H9 (cell line): Measurements from ENCODE around the gene CELF4. TPM values are rescaled to one million over a fixed set of nuclear protein-coding genes. Genes with fewer than 3 reads are reported as not detected.

ENCODE experiments used
- DNase-seq: peaks from one replicate; pipeline ENCODE4 v3.0.0-alpha.2; 2017
- H2AFZ ChIP-seq: one replicate; pipeline ENCODE4 v1.6.1; 2013; ENCODE audit warnings: mild to moderate bottlenecking, low read length, control low read depth, moderate library complexity
- H2AK5ac ChIP-seq: 2 replicates; pipeline ENCODE4 v1.6.1; 2013; ENCODE audit warnings: low read length, control low read depth, mixed read lengths; ENCODE audit not compliant: insufficient read length
- H2BK120ac ChIP-seq: one replicate; pipeline ENCODE4 v1.6.1; 2013; ENCODE audit warnings: low read depth, mild to moderate bottlenecking, low read length, control low read depth, inconsistent platforms; ENCODE audit not compliant: poor library complexity, severe bottlenecking
- H2BK12ac ChIP-seq: 2 replicates; pipeline ENCODE4 v1.6.1; 2013; ENCODE audit warnings: low read length, control low read depth, mixed read lengths, low read depth; ENCODE audit not compliant: insufficient read length
- H2BK15ac ChIP-seq: 2 replicates; pipeline ENCODE4 v1.6.1; 2013; ENCODE audit warnings: low read depth, low read length, control low read depth
- H2BK20ac ChIP-seq: one replicate; pipeline ENCODE4 v1.6.1; 2013; ENCODE audit warnings: low read depth, mild to moderate bottlenecking, low read length, control low read depth, inconsistent platforms; ENCODE audit not compliant: poor library complexity, severe bottlenecking
- H2BK5ac ChIP-seq: 2 replicates; pipeline ENCODE4 v1.6.1; 2013; ENCODE audit warnings: low read length, control low read depth, mixed read lengths; ENCODE audit not compliant: insufficient read length
- H3K14ac ChIP-seq: 2 replicates; pipeline ENCODE4 v1.6.1; 2013; ENCODE audit warnings: low read length, control low read depth; ENCODE audit not compliant: insufficient read depth
- H3K18ac ChIP-seq: 2 replicates; pipeline ENCODE4 v1.6.1; 2013; ENCODE audit warnings: low read depth, mild to moderate bottlenecking, mixed read lengths, low read length, control low read depth; ENCODE audit not compliant: insufficient read length
- H3K23ac ChIP-seq: 2 replicates; pipeline ENCODE4 v1.6.1; 2013; ENCODE audit warnings: low read length, control low read depth, mixed read lengths, low read depth; ENCODE audit not compliant: insufficient read length
- H3K23me2 ChIP-seq: 2 replicates; pipeline ENCODE4 v1.6.1; 2013; ENCODE audit warnings: low read depth, mild to moderate bottlenecking, mixed read lengths, low read length, control low read depth; ENCODE audit not compliant: insufficient read length, poor library complexity, severe bottlenecking
- H3K27ac ChIP-seq: 2 replicates; pipeline ENCODE4 v1.5.1; 2013; ENCODE audit warnings: low read length, control low read depth, mixed read lengths, low read depth; ENCODE audit not compliant: insufficient read length
- H3K27me3 ChIP-seq: 2 replicates; pipeline ENCODE4 v1.6.1; 2013; ENCODE audit warnings: low read length, control low read depth, inconsistent platforms; ENCODE audit not compliant: insufficient read depth
- H3K4ac ChIP-seq: 2 replicates; pipeline ENCODE4 v1.6.1; 2013; ENCODE audit warnings: low read depth, mild to moderate bottlenecking, control low read depth, inconsistent platforms, low read length, moderate library complexity
- H3K4me1 ChIP-seq: 2 replicates; pipeline ENCODE4 v1.6.1; 2013; ENCODE audit warnings: low read length, control low read depth, inconsistent platforms; ENCODE audit not compliant: insufficient read depth
- H3K4me2 ChIP-seq: 2 replicates; pipeline ENCODE4 v1.6.1; 2013; ENCODE audit warnings: low read length, control low read depth, mixed read lengths; ENCODE audit not compliant: insufficient read length, insufficient read depth
- H3K56ac ChIP-seq: 2 replicates; pipeline ENCODE4 v1.6.1; 2013; ENCODE audit warnings: low read depth, mild to moderate bottlenecking, mixed read lengths, low read length, control low read depth; ENCODE audit not compliant: insufficient read length
- H3K79me1 ChIP-seq: 2 replicates; pipeline ENCODE4 v1.6.1; 2013; ENCODE audit warnings: low read depth, mild to moderate bottlenecking, moderate library complexity, low read length, control low read depth, inconsistent platforms; ENCODE audit not compliant: insufficient read depth, poor library complexity, severe bottlenecking
- H3K79me2 ChIP-seq: 2 replicates; pipeline ENCODE4 v1.6.1; 2013; ENCODE audit warnings: low read length, control low read depth, inconsistent platforms; ENCODE audit not compliant: insufficient read depth
- H3K9ac ChIP-seq: 2 replicates; pipeline ENCODE4 v1.6.1; 2013; ENCODE audit warnings: low read length, control low read depth, mixed read lengths; ENCODE audit not compliant: insufficient read length; ENCODE audit errors: extremely low read depth
- H3K9me3 ChIP-seq: one replicate; pipeline ENCODE4 v1.6.1; 2013; ENCODE audit warnings: low read depth, low read length, inconsistent platforms; ENCODE audit not compliant: control insufficient read depth
- H3T11ph ChIP-seq: one replicate; pipeline ENCODE4 v1.6.1; 2013; ENCODE audit warnings: mild to moderate bottlenecking, low read length, control low read depth, inconsistent platforms
- H4K20me1 ChIP-seq: one replicate; pipeline ENCODE4 v1.6.1; 2013; ENCODE audit not compliant: control insufficient read depth, insufficient read length, insufficient read depth
- H4K5ac ChIP-seq: 2 replicates; pipeline ENCODE4 v1.6.1; 2013; ENCODE audit warnings: low read depth, mild to moderate bottlenecking, mixed read lengths, low read length, control low read depth; ENCODE audit not compliant: insufficient read length
- H4K8ac ChIP-seq: replicated peaks from 2 replicates; pipeline ENCODE4 v1.6.1; 2013; ENCODE audit warnings: low read length, control low read depth, mixed read lengths, low read depth; ENCODE audit not compliant: insufficient read length
- H4K91ac ChIP-seq: 2 replicates; pipeline ENCODE4 v1.6.1; 2013; ENCODE audit warnings: low read depth, mild to moderate bottlenecking, moderate library complexity, mixed read lengths, low read length, control low read depth; ENCODE audit not compliant: insufficient read length
- H3K27ac Mint-ChIP-seq, 3 experiments: 2 replicates in 2 of 3; 3 replicates in 1 of 3; pipeline ENCODE4 v1.8.0; 2020 to 2021; ENCODE audit warnings: mixed read lengths in 3 of 3, mild to moderate bottlenecking in 1 of 3, moderate library complexity in 1 of 3
- H3K27me3 Mint-ChIP-seq: 2 replicates; pipeline ENCODE4 v1.8.0; 2021; ENCODE audit warnings: low read depth, mild to moderate bottlenecking, moderate library complexity, mixed read lengths
- H3K36me3 Mint-ChIP-seq, 3 experiments: 2 replicates in 2 of 3; 3 replicates in 1 of 3; pipeline ENCODE4 v1.8.0; 2020 to 2021; ENCODE audit warnings: low read depth in 3 of 3, mixed read lengths in 3 of 3; ENCODE audit not compliant: insufficient read depth in 1 of 3
- H3K4me1 Mint-ChIP-seq, 2 experiments: 2 replicates each; pipeline ENCODE4 v1.8.0; 2020; ENCODE audit warnings: mixed read lengths in 2 of 2
- H3K4me3 Mint-ChIP-seq, 2 experiments: 2 replicates in 1 of 2; 3 replicates in 1 of 2; pipeline ENCODE4 v1.8.0; 2020 to 2021; ENCODE audit warnings: mild to moderate bottlenecking in 2 of 2, mixed read lengths in 2 of 2, moderate library complexity in 1 of 2
- H3K9me3 Mint-ChIP-seq, 2 experiments: 2 replicates in 1 of 2; 3 replicates in 1 of 2; pipeline ENCODE4 v1.8.0; 2020; ENCODE audit warnings: mild to moderate bottlenecking in 2 of 2, mixed read lengths in 2 of 2, moderate library complexity in 1 of 2
- WGBS: extraction: QIAGEN DNeasy Blood & Tissue Kit; methylation state at CpG from one replicate; pipeline ENCODE4 v1.1.7; 2013; ENCODE audit warnings: missing lambda C conversion rate, low lambda C conversion rate, mixed read lengths; ENCODE audit not compliant: insufficient read length; ENCODE audit errors: extremely low coverage; 5-methylcytosine and 5-hydroxymethylcytosine counted together
- total RNA-seq: library from RNA; stranded (reverse); gene quantifications from 2 replicates; pipeline ENCODE4 v1.2.1, GENCODE V29; 2021
- TF ChIP-seq, protein P1 (sequence below): fragments of 200-600 bp; sonication (generic); conservative IDR thresholded peaks from 3 replicates; pipeline ENCODE4 v1.8.0; 2021; ENCODE audit warnings: antibody characterized with exemption, mild to moderate bottlenecking

The CELF4 gene
- total RNA-seq, 1 experiment from 2014 or later: 1.1 TPM

DNA sequence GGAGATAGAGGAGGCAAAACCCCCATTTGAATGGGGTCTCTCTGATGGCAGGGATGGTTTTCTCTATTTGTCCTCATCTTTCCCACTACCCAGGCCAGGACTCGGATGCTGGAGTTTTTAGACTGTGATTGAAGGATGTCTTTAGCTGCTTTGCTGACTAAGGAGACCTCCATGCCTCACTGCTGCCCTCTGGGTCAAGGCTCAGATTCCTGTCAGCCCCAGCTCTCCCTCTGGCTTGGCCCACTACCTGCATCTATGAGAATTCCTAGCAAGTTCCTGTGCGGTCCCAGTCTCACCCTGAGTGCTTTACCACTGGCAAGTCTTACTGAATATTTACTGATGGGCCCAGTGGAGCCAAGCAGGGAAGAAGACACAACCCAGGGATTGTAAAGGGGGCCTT is 184.0 kb downstream of the CELF4 start:
- Mint-ChIP-seq H3K27me3 (peaks cover 35% of the 10 kb centered on the region), H3K27ac (no peak overlapping the region)
- WGBS: no CpG with 5 or more reads among the region's 2 CpGs

More for the DNA sequence above, 184.0 kb downstream of the CELF4 start:
- Histone ChIP-seq H3K18ac (no peak overlapping the region), H2BK120ac (no peak overlapping the region), H3K9ac (no peak overlapping the region), H3K23ac (no peak overlapping the region), H3K27me3 (no peaks in the 10 kb centered on the region; the same call in 1 of the 2 replicates), H3K56ac (no peak overlapping the region), H4K8ac (no peak overlapping the region), H2AK5ac (no peak overlapping the region), H2BK15ac (no peak overlapping the region), H3K79me2 (no peaks in the 10 kb centered on the region), H4K5ac (no peak overlapping the region), H4K20me1 (no peaks in the 10 kb centered on the region), H2BK20ac (no peak overlapping the region), H2BK5ac (no peak overlapping the region), H3K4me2 (no peak overlapping the region), H3K79me1 (no peaks in the 10 kb centered on the region), H3T11ph (no peak overlapping the region), H3K23me2 (no peaks in the 10 kb centered on the region), H3K4ac (no peak overlapping the region), H3K27ac (no peak overlapping the region), H2AFZ (no peak overlapping the region), H3K4me1 (no peaks in the 10 kb centered on the region; the same call in 1 of the 2 replicates), H3K9me3 (no peaks in the 10 kb centered on the region), H4K91ac (no peak overlapping the region), H2BK12ac (no peak overlapping the region), H3K14ac (no peak overlapping the region)
- TF ChIP-seq, protein P1, sequence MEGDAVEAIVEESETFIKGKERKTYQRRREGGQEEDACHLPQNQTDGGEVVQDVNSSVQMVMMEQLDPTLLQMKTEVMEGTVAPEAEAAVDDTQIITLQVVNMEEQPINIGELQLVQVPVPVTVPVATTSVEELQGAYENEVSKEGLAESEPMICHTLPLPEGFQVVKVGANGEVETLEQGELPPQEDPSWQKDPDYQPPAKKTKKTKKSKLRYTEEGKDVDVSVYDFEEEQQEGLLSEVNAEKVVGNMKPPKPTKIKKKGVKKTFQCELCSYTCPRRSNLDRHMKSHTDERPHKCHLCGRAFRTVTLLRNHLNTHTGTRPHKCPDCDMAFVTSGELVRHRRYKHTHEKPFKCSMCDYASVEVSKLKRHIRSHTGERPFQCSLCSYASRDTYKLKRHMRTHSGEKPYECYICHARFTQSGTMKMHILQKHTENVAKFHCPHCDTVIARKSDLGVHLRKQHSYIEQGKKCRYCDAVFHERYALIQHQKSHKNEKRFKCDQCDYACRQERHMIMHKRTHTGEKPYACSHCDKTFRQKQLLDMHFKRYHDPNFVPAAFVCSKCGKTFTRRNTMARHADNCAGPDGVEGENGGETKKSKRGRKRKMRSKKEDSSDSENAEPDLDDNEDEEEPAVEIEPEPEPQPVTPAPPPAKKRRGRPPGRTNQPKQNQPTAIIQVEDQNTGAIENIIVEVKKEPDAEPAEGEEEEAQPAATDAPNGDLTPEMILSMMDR: peak; percentile 54
- peak; percentile 59 for DNase-seq
- Mint-ChIP-seq H3K9me3 (peaks cover 0 to 2% of the 10 kb centered on the region in 2 experiments; a peak in 1 of 5 replicates), H3K36me3 (no peaks in the 10 kb centered on the region; a peak in 1 of 7 replicates), H3K4me1 (peaks cover 24 to 30% of the 10 kb centered on the region in 2 experiments), H3K4me3 (no peak overlapping the region)
